Endothelial cell of umbilical vein (primary cell): Measurements from ENCODE around the gene B4GALNT4.

Experiments used
- CTCF ChIP-seq, 2 donors: IDR thresholded peaks; 1 replicate in 1 of 2; 2 replicates in 1 of 2; pipeline ENCODE4 v1.5.1; 2011; ENCODE audit warnings: low read length in 2 of 2, mild to moderate bottlenecking in 2 of 2, moderate library complexity in 2 of 2, control low read depth in 1 of 2, inconsistent platforms in 1 of 2, low read depth in 1 of 2; ENCODE audit not compliant: insufficient read depth in 1 of 2; ENCODE audit errors: extremely low read depth in 1 of 2
- POLR2AphosphoS5 ChIP-seq: IDR thresholded peaks from 2 replicates; pipeline ENCODE4 v1.6.1; 2012; ENCODE audit warnings: low read depth, mild to moderate bottlenecking, control low read depth, low read length, moderate library complexity; ENCODE audit not compliant: insufficient read depth

DNA sequence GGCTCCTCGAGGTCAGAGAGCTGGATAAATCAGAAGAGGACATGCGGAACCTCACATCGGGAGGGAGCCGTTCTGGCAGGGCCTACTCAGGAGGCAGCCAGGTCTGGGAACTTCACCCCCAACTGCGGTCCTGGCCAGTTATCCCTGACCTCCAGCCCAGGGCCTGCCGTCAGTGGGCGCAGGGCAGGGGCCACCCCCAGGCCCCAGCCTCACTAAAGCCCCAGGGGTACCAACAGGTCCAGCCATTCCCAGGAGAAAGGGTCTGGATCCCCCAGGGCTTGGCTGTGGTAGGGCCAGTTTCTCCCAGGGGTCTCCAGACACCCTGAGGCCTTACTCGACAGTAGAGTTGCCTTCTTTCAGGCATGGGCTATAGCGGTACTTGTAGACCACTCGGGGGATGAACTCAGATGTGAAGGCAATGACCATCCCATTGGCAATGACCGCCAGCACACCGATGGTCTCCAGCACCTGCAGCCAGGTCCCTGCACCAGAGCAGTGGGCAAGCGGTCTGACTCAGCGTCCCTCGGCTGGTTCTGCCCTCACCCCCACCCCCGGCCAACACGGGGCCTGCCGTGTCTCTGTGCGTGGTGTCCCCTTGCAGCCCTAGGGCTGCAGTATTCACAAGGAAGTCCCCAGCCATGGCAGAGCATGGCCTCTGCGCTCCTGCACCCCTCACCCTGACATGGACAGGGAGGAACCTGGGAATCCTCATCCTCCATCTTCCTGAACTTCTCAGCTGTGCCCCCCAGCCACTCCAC is 50.1 kb downstream of the B4GALNT4 start:
- TF ChIP-seq CTCF (IDR thresholded peaks at IDR 0.05; ENCODE audit: extremely low read depth in 1 of 2, insufficient read depth in 1 of 2, low read depth in 1 of 2, low read length in 2 of 2) (no peak), POLR2AphosphoS5 (no peak)
